Neural cell (in vitro differentiated cells): ENCODE measurements around the gene ITPRIP.

Experiments used
- CTCF ChIP-seq: fragments of 450-650 bp; IDR thresholded peaks from 2 replicates; pipeline ENCODE4 v1.5.1; 2014; ENCODE audit warnings: antibody characterized with exemption, mild to moderate bottlenecking, moderate library complexity; ENCODE audit not compliant: poor library complexity, severe bottlenecking
- EZH2 ChIP-seq: fragments of 200-600, 300-800 bp; shearing (Covaris generic), sonication (generic); IDR thresholded peaks from 2 replicates; pipeline ENCODE4 v1.6.1; 2014; ENCODE audit warnings: antibody characterized with exemption, low read length, borderline replicate concordance, mild to moderate bottlenecking; ENCODE audit not compliant: insufficient read depth, poor library complexity, severe bottlenecking

DNA sequence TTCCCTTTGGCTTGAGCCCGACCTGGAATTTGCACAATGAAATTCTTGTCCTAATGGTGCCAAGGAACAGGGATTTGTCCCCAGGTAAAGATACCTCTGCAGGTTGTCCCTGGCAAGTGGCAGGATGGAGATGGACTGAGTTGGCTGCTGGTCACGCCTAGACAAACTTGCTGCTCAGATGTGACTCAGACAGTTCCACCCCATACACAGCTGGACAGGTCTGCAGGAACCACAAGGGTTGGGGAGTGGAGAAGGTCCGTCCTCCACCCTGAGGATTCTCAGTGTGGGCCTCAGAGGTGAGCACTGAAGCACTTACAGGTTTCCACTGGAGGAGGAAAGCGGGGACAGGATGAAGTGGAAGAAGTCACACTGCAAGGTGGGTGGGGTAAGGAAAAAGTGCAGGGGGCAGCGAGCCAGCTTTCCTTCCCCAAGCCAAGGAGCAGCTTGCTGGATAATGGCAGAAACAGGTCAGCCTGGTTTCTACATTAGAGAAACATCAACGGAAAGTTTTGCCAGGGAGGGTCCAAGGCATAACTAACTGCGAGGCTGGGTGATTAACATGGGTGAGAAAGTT, 20.5 kb downstream of the ITPRIP start:
- no peak for TF ChIP-seq EZH2
- no peak for TF ChIP-seq CTCF
